IgD-negative memory B cell (primary cell): ENCODE data around the gene PSPN. TPM values are rescaled to one million over a fixed set of nuclear protein-coding genes. Genes with fewer than 3 reads are reported as not detected.

Experiments used
- H3K27ac Mint-ChIP-seq, 3 donors: one replicate each; pipeline ENCODE4 v1.8.0; 2020 to 2022; ENCODE audit warnings: mild to moderate bottlenecking in 3 of 3, mixed read lengths in 3 of 3, moderate library complexity in 1 of 3
- H3K27me3 Mint-ChIP-seq: one replicate; pipeline ENCODE4 v1.8.0; 2021; ENCODE audit warnings: mixed read lengths
- H3K36me3 Mint-ChIP-seq: one replicate; pipeline ENCODE4 v1.8.0; 2020; ENCODE audit warnings: mild to moderate bottlenecking, mixed read lengths
- H3K4me1 Mint-ChIP-seq, 3 donors: one replicate each; pipeline ENCODE4 v1.8.0; 2020 to 2022; ENCODE audit warnings: mixed read lengths in 3 of 3, mild to moderate bottlenecking in 1 of 3
- H3K4me3 Mint-ChIP-seq, 4 donors: one replicate each; pipeline ENCODE4 v1.8.0; 2020 to 2022; ENCODE audit warnings: mild to moderate bottlenecking in 4 of 4, mixed read lengths in 4 of 4, moderate library complexity in 3 of 4
- H3K9me3 Mint-ChIP-seq, 3 donors: one replicate each; pipeline ENCODE4 v1.8.0; 2020 to 2021; ENCODE audit warnings: mixed read lengths in 3 of 3, mild to moderate bottlenecking in 1 of 3
- polyA plus RNA-seq: library from polyadenylated mRNA; unstranded; fragments of 300-500 nt; fragmentation: Illumina TruSeq; gene quantifications from one replicate; pipeline ENCODE4 v1.2.3, GENCODE V29; 2021

Gene PSPN
- polyA plus RNA-seq, 1 donor from 2014 or later = 0.65 TPM

GRCh38 chr19:6392221-6393073, 16.7 kb upstream of the PSPN start:
- H3K36me3 Mint-ChIP-seq = peaks cover 8% of the 10 kb centered on the region
- H3K9me3 Mint-ChIP-seq = no peaks in the 10 kb centered on the region
- H3K27ac Mint-ChIP-seq = peak overlapping the region; percentile 97 to 100 (median 99)
- peak overlapping the region; percentile 95 to 100 (median 98) for H3K4me3 Mint-ChIP-seq
- H3K4me1 Mint-ChIP-seq = peaks cover 14 to 22% (median 16%) of the 10 kb centered on the region in 3 donors
- no peaks in the 10 kb centered on the region for H3K27me3 Mint-ChIP-seq

- H3K4me1 Mint-ChIP-seq = peaks cover 10 to 11% (median 11%) of the 10 kb centered on the region in 3 donors
- no peaks in the 10 kb centered on the region for H3K9me3 Mint-ChIP-seq
- peaks cover 8% of the 10 kb centered on the region for H3K36me3 Mint-ChIP-seq
- H3K27ac Mint-ChIP-seq = peak overlapping the region in 1 of 3 donors; percentile 87
- peak overlapping the region in 1 of 4 donors; percentile 16 for H3K4me3 Mint-ChIP-seq
- no peaks in the 10 kb centered on the region for H3K27me3 Mint-ChIP-seq
Measured at GRCh38 chr19:6387372-6387771, 11.6 kb upstream of the PSPN start.

- peak overlapping the region in 1 of 4 donors; percentile 29 for H3K4me3 Mint-ChIP-seq
- H3K4me1 Mint-ChIP-seq = no peaks in the 10 kb centered on the region
- no peaks in the 10 kb centered on the region for H3K27me3 Mint-ChIP-seq
- peaks cover 8% of the 10 kb centered on the region for H3K36me3 Mint-ChIP-seq
- H3K9me3 Mint-ChIP-seq = no peaks in the 10 kb centered on the region
- peak overlapping the region in 1 of 3 donors; percentile 39 for H3K27ac Mint-ChIP-seq
Measured at GRCh38 chr19:6384381-6384780, 8.6 kb upstream of the PSPN start.

GRCh38 chr19:6383188-6383587, 7.5 kb upstream of the PSPN start:
- Mint-ChIP-seq H3K27me3 (no peaks in the 10 kb centered on the region), H3K4me3 (no peak overlapping the region), H3K9me3 (no peaks in the 10 kb centered on the region), H3K4me1 (no peaks in the 10 kb centered on the region), H3K27ac (no peak overlapping the region), H3K36me3 (peaks cover 5% of the 10 kb centered on the region)

- Mint-ChIP-seq H3K4me3 (no peak overlapping the region), H3K4me1 (peaks cover 0 to 3% (median 0%) of the 10 kb centered on the region in 3 donors), H3K27me3 (no peaks in the 10 kb centered on the region), H3K27ac (no peak overlapping the region), H3K9me3 (no peaks in the 10 kb centered on the region), H3K36me3 (peaks cover 5% of the 10 kb centered on the region)
Measured at GRCh38 chr19:6381030-6381750, 5.5 kb upstream of the PSPN start.

- no peak overlapping the region for H3K27ac Mint-ChIP-seq
- H3K36me3 Mint-ChIP-seq = peaks cover 5% of the 10 kb centered on the region
- H3K4me3 Mint-ChIP-seq = peak overlapping the region in 1 of 4 donors; percentile 35
- H3K9me3 Mint-ChIP-seq = no peaks in the 10 kb centered on the region
- peaks cover 0 to 3% (median 0%) of the 10 kb centered on the region in 3 donors for H3K4me1 Mint-ChIP-seq
- no peaks in the 10 kb centered on the region for H3K27me3 Mint-ChIP-seq
Measured at GRCh38 chr19:6379744-6380143, 4.0 kb upstream of the PSPN start.

GRCh38 chr19:6378486-6378885, 2.8 kb upstream of the PSPN start:
- peaks cover 5% of the 10 kb centered on the region for H3K36me3 Mint-ChIP-seq
- no peak overlapping the region for H3K27ac Mint-ChIP-seq
- H3K9me3 Mint-ChIP-seq = no peaks in the 10 kb centered on the region
- no peak overlapping the region for H3K4me3 Mint-ChIP-seq
- H3K4me1 Mint-ChIP-seq = peaks cover 0 to 5% (median 0%) of the 10 kb centered on the region in 3 donors
- no peaks in the 10 kb centered on the region for H3K27me3 Mint-ChIP-seq

GRCh38 chr19:6378041-6378440, 2.3 kb upstream of the PSPN start:
- Mint-ChIP-seq H3K27me3 (no peaks in the 10 kb centered on the region), H3K27ac (no peak overlapping the region), H3K4me1 (peaks cover 0 to 5% (median 0%) of the 10 kb centered on the region in 3 donors), H3K4me3 (no peak overlapping the region), H3K36me3 (peaks cover 5% of the 10 kb centered on the region), H3K9me3 (no peaks in the 10 kb centered on the region)

GRCh38 chr19:6376512-6377190, 918 bp upstream of the PSPN start:
- no peak overlapping the region for H3K27ac Mint-ChIP-seq
- no peaks in the 10 kb centered on the region for H3K9me3 Mint-ChIP-seq
- H3K27me3 Mint-ChIP-seq = no peaks in the 10 kb centered on the region
- H3K4me1 Mint-ChIP-seq = peaks cover 4 to 8% (median 5%) of the 10 kb centered on the region in 3 donors
- no peak overlapping the region for H3K4me3 Mint-ChIP-seq
- peaks cover 5% of the 10 kb centered on the region for H3K36me3 Mint-ChIP-seq

- H3K4me3 Mint-ChIP-seq = peak overlapping the region in 1 of 4 donors; percentile 9
- H3K27me3 Mint-ChIP-seq = no peaks in the 10 kb centered on the region
- H3K36me3 Mint-ChIP-seq = peaks cover 2% of the 10 kb centered on the region
- peaks cover 4 to 8% (median 5%) of the 10 kb centered on the region in 3 donors for H3K4me1 Mint-ChIP-seq
- no peaks in the 10 kb centered on the region for H3K9me3 Mint-ChIP-seq
- H3K27ac Mint-ChIP-seq = no peak overlapping the region
Measured at GRCh38 chr19:6374711-6375410, 872 bp downstream of the PSPN start.

GRCh38 chr19:6374161-6374709, 1.5 kb downstream of the PSPN start:
- peak overlapping the region in 1 of 3 donors; percentile 62 for H3K27ac Mint-ChIP-seq
- peaks cover 4 to 8% (median 5%) of the 10 kb centered on the region in 3 donors for H3K4me1 Mint-ChIP-seq
- no peaks in the 10 kb centered on the region for H3K9me3 Mint-ChIP-seq
- no peaks in the 10 kb centered on the region for H3K36me3 Mint-ChIP-seq
- H3K4me3 Mint-ChIP-seq = peak overlapping the region in 1 of 4 donors; percentile 90
- H3K27me3 Mint-ChIP-seq = no peaks in the 10 kb centered on the region

GRCh38 chr19:6373813-6374108, 2.0 kb downstream of the PSPN start:
- Mint-ChIP-seq H3K4me1 (peaks cover 4 to 8% (median 5%) of the 10 kb centered on the region in 3 donors), H3K9me3 (no peaks in the 10 kb centered on the region), H3K27me3 (no peaks in the 10 kb centered on the region), H3K4me3 (peak overlapping the region; percentile 80 to 95 (median 90)), H3K36me3 (no peaks in the 10 kb centered on the region), H3K27ac (peak overlapping the region; percentile 62 to 75 (median 67))

- peak overlapping the region; percentile 80 to 95 (median 90) for H3K4me3 Mint-ChIP-seq
- no peaks in the 10 kb centered on the region for H3K27me3 Mint-ChIP-seq
- H3K4me1 Mint-ChIP-seq = peaks cover 4 to 8% (median 5%) of the 10 kb centered on the region in 3 donors
- peak overlapping the region; percentile 62 to 96 (median 75) for H3K27ac Mint-ChIP-seq
- no peaks in the 10 kb centered on the region for H3K9me3 Mint-ChIP-seq
- peaks cover 2% of the 10 kb centered on the region for H3K36me3 Mint-ChIP-seq
Measured at GRCh38 chr19:6373096-6373812, 2.5 kb downstream of the PSPN start.
